Gastrocnemius medialis (tissue), 4 donors: Measurements from ENCODE around the gene CLN6. TPM values are rescaled to one million over a fixed set of nuclear protein-coding genes. Genes with fewer than 3 reads are reported as not detected.

Experiments
- ATAC-seq, 2 donors: fragments of 150-250 bp; one replicate each; pipeline ENCODE4 v1.9.1; 2016
- DNase-seq, 2 donors: peaks; one replicate each; pipeline ENCODE4 v3.0.0-alpha.2; 2019
- H3K27ac ChIP-seq, 4 donors: fragments of 200-600 bp; sonication (generic); 1 replicate in 1 of 4; 2 replicates in 3 of 4; pipeline ENCODE4 v1.5.1; 2016 to 2018; ENCODE audit warnings: mild to moderate bottlenecking in 2 of 4, moderate library complexity in 1 of 4
- H3K27me3 ChIP-seq, 3 donors: fragments of 200-600 bp; sonication (generic) in 2 of 3; 1 replicate in 1 of 3; 2 replicates in 2 of 3; pipeline versions ENCODE4 v1.5.1 to v1.6.0; 2016 to 2019; ENCODE audit warnings: mild to moderate bottlenecking in 1 of 3, moderate library complexity in 1 of 3
- H3K36me3 ChIP-seq, 2 donors: fragments of 200-600 bp; sonication (generic) in 1 of 2; one replicate each; pipeline ENCODE4 v1.5.1; 2017 to 2018
- H3K4me1 ChIP-seq, 2 donors: fragments of 200-600 bp; sonication (generic) in 1 of 2; one replicate each; pipeline ENCODE4 v1.5.1; 2016 to 2017; ENCODE audit warnings: mild to moderate bottlenecking in 2 of 2
- H3K4me3 ChIP-seq, 4 donors: fragments of 200-600 bp; sonication (generic) in 3 of 4; 1 replicate in 1 of 4; 2 replicates in 3 of 4; pipeline ENCODE4 v1.5.1; 2016 to 2019; ENCODE audit warnings: mild to moderate bottlenecking in 2 of 4
- H3K9me3 ChIP-seq, 3 donors: fragments of 200-600 bp; sonication (generic) in 2 of 3; 1 replicate in 1 of 3; 2 replicates in 2 of 3; pipeline ENCODE4 v1.5.1; 2016 to 2019
- POLR2A ChIP-seq, 2 donors: fragments of 450-650 bp; IDR thresholded peaks; one replicate each; pipeline ENCODE4 v1.6.1; 2017; ENCODE audit warnings: antibody characterized with exemption in 2 of 2, mild to moderate bottlenecking in 2 of 2, moderate library complexity in 2 of 2
- in situ Hi-C, 4 donors: fragments of 200-750 bp; cut with MboI; loops; one replicate each; pipeline versions ENCODE4 v1.15.0 to v1.8.0; 2017; ENCODE audit warnings: low sequenced_read_pairs in 4 of 4
- intact Hi-C: fragments of 100-400 bp; cut with DNase I; formaldehyde crosslinking; loops from one replicate; pipeline ENCODE4 v1.15.1; 2023; ENCODE audit warnings: low total_unique reads
- total RNA-seq, 4 donors: library from RNA; depleted of rRNA; stranded (reverse); fragments of >200 nt; gene quantifications; one replicate each; pipeline versions ENCODE4 v1.1.0 to v1.2.3, GENCODE V29; 2016
- TF ChIP-seq, protein P1 (sequence below), 5 experiments: fragments of 450-650 bp in 3 of 5; fragments of 200-600 bp in 2 of 5; sonication (generic) in 2 of 5; IDR thresholded peaks in 4 of 5; conservative IDR thresholded peaks in 1 of 5; 1 replicate in 4 of 5; 2 replicates in 1 of 5; pipeline ENCODE4 v1.5.1; 2016 to 2019; ENCODE audit warnings: antibody characterized with exemption in 5 of 5, mild to moderate bottlenecking in 3 of 5, moderate library complexity in 3 of 5

The CLN6 gene
- total RNA-seq, 4 donors from 2014 or later, result 17.1 to 18.9 (median 18.5) TPM

DNA sequence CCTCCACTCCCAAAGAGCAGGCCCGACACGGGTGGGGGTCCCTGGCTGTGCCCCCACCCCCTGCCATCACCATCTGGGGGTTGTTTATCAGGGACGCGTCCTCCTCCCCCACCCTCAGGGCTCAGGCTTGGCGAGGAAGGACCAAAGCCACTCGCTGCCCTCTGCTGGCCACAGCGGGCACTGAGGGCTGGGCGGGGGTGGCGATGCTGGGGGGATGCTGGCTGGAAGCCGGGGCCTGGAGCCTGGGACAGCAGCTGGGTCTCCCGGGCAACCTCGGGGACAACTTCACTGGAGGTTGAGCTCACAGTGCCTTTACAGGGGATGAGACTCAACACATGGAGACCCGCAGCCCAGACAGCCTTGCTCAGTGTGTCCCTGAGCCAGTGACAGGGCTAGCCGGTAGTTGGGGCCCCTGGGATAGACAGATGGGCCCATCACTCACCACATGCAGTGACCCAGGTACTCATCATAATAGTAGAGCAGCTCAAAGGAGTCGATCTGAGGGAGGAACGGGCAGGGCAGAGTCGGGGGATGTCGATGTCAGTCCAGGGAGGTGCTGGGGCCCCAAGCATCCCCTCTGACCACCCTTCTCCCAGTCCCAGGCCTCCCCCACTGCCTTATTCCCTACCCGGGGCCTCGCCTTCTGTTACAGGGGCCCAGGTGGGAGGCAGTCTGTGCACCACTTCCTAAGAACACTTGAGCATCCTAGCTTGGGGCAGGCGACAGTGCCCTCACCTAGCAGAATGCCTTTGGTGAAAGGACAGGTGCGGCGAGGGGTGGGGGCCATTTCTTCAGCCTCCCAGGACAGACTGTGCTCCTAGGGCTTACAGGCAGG is 18.5 kb downstream of the CLN6 start:
- in situ Hi-C loops (loop anchor here in 1 of 4 donors (10.0 kb wide), 1 partner anchor 346 kb away; no protein-coding TSS in a partner anchor), intact Hi-C loops (loop anchor here (1.0 kb wide), 2 partner anchors 16 to 348 kb away; no protein-coding TSS in a partner anchor)
- H3K36me3 ChIP-seq, result peaks cover 0 to 2% of the 10 kb centered on the region in 2 donors
- peak in 1 of 2 donors; percentile 48 for DNase-seq
- TF ChIP-seq POLR2A (IDR thresholded peaks at IDR 0.05), result no peak
- TF ChIP-seq, protein P1, sequence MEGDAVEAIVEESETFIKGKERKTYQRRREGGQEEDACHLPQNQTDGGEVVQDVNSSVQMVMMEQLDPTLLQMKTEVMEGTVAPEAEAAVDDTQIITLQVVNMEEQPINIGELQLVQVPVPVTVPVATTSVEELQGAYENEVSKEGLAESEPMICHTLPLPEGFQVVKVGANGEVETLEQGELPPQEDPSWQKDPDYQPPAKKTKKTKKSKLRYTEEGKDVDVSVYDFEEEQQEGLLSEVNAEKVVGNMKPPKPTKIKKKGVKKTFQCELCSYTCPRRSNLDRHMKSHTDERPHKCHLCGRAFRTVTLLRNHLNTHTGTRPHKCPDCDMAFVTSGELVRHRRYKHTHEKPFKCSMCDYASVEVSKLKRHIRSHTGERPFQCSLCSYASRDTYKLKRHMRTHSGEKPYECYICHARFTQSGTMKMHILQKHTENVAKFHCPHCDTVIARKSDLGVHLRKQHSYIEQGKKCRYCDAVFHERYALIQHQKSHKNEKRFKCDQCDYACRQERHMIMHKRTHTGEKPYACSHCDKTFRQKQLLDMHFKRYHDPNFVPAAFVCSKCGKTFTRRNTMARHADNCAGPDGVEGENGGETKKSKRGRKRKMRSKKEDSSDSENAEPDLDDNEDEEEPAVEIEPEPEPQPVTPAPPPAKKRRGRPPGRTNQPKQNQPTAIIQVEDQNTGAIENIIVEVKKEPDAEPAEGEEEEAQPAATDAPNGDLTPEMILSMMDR (IDR thresholded peaks at IDR 0.05 in 4 of 5, conservative IDR thresholded peaks at IDR 0.05 in 1 of 5), result peak; percentile 75 to 94 (median 86)
- H3K27ac ChIP-seq, result no peak overlapping the region
- ATAC-seq, result peak; percentile 35 to 70
- H3K4me1 ChIP-seq, result peaks cover 4 to 5% of the 10 kb centered on the region in 2 donors
- no peaks in the 10 kb centered on the region for H3K27me3 ChIP-seq
- H3K4me3 ChIP-seq, result peak overlapping the region in 1 of 4 donors; percentile 6
- H3K9me3 ChIP-seq, result no peaks in the 10 kb centered on the region

DNA sequence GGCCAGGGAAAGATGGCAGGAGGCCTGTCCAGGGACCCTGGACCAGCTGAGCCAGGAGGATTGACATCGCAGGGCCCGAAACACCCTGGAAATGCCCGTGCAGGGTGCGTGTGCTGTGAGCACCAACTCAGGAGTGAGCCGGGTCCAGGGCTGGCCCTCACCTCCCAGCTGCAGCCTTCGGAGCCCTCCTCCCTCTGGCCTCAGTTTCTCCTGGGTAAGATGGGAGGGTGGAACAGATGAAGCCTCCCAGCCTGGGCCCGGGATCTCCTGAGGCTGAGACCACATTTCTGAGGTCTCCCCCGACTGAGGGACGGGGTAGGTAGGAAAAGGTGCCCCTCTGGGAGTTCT is 19.1 kb downstream of the CLN6 start:
- intact Hi-C loops, result loop anchor here (1.0 kb wide), 2 partner anchors 15 to 347 kb away; no protein-coding TSS in a partner anchor
- in situ Hi-C loops, result loop anchor here in 1 of 4 donors (10.0 kb wide), 1 partner anchor 346 kb away; no protein-coding TSS in a partner anchor
- H3K27ac ChIP-seq, result no peak overlapping the region
- H3K27me3 ChIP-seq, result no peaks in the 10 kb centered on the region
- no peaks in the 10 kb centered on the region for H3K36me3 ChIP-seq
- ATAC-seq (no peak), DNase-seq (no peak)
- TF ChIP-seq, protein P1 (IDR thresholded peaks at IDR 0.05 in 4 of 5, conservative IDR thresholded peaks at IDR 0.05 in 1 of 5), result no peak
- TF ChIP-seq POLR2A (IDR thresholded peaks at IDR 0.05), result no peak
- H3K4me1 ChIP-seq, result peaks cover 11 to 12% of the 10 kb centered on the region in 2 donors
- no peaks in the 10 kb centered on the region for H3K9me3 ChIP-seq
- H3K4me3 ChIP-seq, result peak overlapping the region in 1 of 4 donors; percentile 6

DNA sequence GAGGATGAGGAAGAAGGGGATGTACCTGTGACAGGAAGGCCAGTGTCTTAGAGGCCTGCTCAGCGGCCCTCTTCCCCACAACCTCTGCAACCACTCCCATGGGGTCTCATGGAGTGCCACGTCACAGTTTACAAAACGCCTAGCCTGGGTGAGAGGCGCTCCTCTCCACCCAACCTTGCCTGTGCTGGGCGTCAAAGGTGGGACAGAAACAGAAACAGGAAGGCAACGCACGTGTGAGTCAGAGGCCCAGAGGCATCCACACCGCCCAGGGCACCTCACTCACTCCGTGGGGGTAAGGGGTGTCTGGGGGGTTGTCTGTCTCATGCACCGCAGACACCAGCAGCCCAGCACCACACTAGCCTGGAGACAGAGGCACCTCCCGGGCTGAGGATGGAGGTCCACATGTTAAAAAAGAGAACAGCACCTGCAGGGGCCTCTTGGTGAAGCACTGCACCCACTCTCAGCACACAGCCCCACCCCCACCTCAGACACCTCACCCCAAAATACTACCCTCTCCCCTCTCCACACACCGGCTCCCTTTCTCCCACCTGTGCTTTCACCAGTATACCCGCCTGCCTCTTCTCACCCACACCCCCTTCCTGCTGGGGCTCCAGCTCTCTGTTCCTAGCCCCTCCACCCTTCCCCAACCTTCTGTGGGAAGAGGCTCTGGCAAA is 19.7 kb downstream of the CLN6 start:
- H3K27ac ChIP-seq, result no peak overlapping the region
- no peak for DNase-seq
- H3K4me3 ChIP-seq, result no peak overlapping the region
- no peaks in the 10 kb centered on the region for H3K9me3 ChIP-seq
- intact Hi-C loops, result loop anchor here (1.0 kb wide), 2 partner anchors 15 to 347 kb away; no protein-coding TSS in a partner anchor
- no peak for ATAC-seq
- no peaks in the 10 kb centered on the region for H3K27me3 ChIP-seq
- H3K4me1 ChIP-seq, result peaks cover 16 to 17% of the 10 kb centered on the region in 2 donors
- no peaks in the 10 kb centered on the region for H3K36me3 ChIP-seq
- in situ Hi-C loops, result loop anchor here in 1 of 4 donors (10.0 kb wide), 1 partner anchor 345 kb away; no protein-coding TSS in a partner anchor
- no peak for TF ChIP-seq POLR2A (IDR thresholded peaks at IDR 0.05)
- TF ChIP-seq, protein P1 (IDR thresholded peaks at IDR 0.05 in 4 of 5, conservative IDR thresholded peaks at IDR 0.05 in 1 of 5), result no peak

DNA sequence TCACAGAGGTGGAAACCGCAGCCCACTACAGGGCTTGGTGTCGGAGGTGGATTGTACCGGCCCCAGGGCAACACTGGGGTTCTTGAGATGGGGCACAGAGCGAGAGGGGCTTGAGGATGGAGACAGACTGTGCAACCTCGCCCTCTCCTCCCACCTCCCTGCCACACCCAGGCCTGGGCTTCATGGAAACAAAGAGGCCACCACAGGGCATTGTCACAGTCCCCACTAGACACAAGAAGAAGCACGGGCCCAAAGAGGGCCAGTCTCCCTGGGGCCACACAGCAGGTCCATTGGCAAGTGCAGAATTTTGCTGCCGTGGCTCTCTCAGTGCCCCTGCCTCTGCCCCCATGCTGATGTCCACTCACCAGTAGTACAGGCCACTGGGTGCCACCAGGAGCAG is 20.3 kb downstream of the CLN6 start:
- Histone ChIP-seq H3K36me3 (no peaks in the 10 kb centered on the region), H3K27me3 (no peaks in the 10 kb centered on the region), H3K4me1 (peaks cover 22 to 23% of the 10 kb centered on the region in 2 donors), H3K9me3 (no peaks in the 10 kb centered on the region), H3K4me3 (no peak overlapping the region), H3K27ac (no peak overlapping the region)
- ATAC-seq (no peak), DNase-seq (no peak)
- intact Hi-C loops, result no loop called here
- in situ Hi-C loops, result no loop called here
- no peak for TF ChIP-seq POLR2A (IDR thresholded peaks at IDR 0.05)
- TF ChIP-seq, protein P1 (IDR thresholded peaks at IDR 0.05 in 4 of 5, conservative IDR thresholded peaks at IDR 0.05 in 1 of 5), result no peak
